Lower leg skin (tissue), 3 donors: ENCODE data around the gene DAB1.

Source experiments
- CTCF ChIP-seq, 3 donors: fragments of 450-650 bp; IDR thresholded peaks; one replicate each; pipeline ENCODE4 v1.5.1; 2016; ENCODE audit warnings: antibody characterized with exemption in 3 of 3, mild to moderate bottlenecking in 3 of 3, moderate library complexity in 2 of 3
- POLR2A ChIP-seq, 2 donors: fragments of 450-650 bp; IDR thresholded peaks; one replicate each; pipeline ENCODE4 v1.6.1; 2016 to 2017; ENCODE audit warnings: antibody characterized with exemption in 2 of 2, mild to moderate bottlenecking in 1 of 2, moderate library complexity in 1 of 2

GRCh38 chr1:57461405-57461804, 37.5 kb upstream of the DAB1 start:
- TF ChIP-seq CTCF (IDR thresholded peaks at IDR 0.05) (no peak), POLR2A (IDR thresholded peaks at IDR 0.05) (no peak)
